ENCODE measurements around the gene ZNF611.
"Not testable (repeated sequence)": the region's sequence is repeated elsewhere in the genome, so short reads cannot be mapped to it uniquely, and the experiment has no call there.

Gene ZNF611

GRCh38 chr19:52734893-52735661, at the start of gene ZNF611:
ZNF611 (minus strand) TSS chr19:52735044; CDS start chr19:52715894, 19,150 bp downstream.
- H3K4me3 ChIP-seq (replicated peaks; ENCODE audit: low read depth, low read length), result peak within 1 kb of the TSS; percentile 79
- TF ChIP-seq, protein P1, sequence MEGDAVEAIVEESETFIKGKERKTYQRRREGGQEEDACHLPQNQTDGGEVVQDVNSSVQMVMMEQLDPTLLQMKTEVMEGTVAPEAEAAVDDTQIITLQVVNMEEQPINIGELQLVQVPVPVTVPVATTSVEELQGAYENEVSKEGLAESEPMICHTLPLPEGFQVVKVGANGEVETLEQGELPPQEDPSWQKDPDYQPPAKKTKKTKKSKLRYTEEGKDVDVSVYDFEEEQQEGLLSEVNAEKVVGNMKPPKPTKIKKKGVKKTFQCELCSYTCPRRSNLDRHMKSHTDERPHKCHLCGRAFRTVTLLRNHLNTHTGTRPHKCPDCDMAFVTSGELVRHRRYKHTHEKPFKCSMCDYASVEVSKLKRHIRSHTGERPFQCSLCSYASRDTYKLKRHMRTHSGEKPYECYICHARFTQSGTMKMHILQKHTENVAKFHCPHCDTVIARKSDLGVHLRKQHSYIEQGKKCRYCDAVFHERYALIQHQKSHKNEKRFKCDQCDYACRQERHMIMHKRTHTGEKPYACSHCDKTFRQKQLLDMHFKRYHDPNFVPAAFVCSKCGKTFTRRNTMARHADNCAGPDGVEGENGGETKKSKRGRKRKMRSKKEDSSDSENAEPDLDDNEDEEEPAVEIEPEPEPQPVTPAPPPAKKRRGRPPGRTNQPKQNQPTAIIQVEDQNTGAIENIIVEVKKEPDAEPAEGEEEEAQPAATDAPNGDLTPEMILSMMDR (IDR thresholded peaks at IDR 0.05; ENCODE audit: low read depth, low read length, missing control alignments), result peak; percentile 68

DNA sequence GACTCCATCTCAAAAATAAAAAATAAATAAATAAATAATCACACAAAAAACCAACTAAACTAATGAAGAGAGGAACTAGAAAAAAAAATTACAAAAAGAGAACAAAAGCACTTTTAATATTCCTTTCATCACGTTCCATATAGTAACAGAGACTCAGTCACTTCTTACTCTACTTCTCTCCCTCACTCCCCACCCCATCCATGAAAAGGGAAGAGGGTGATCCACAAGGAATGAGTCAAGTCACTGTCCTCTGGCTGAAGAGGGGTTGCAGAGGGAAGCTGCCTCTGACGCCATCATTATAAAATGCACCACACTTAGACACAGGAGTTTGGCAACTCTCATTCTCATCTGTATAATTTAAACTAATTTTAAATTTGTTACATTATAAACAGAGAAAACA, 48.0 kb upstream of the ZNF611 start:
- not testable (repeated sequence) for H3K4me3 ChIP-seq (replicated peaks; ENCODE audit: low read depth, low read length); DNase-seq (ENCODE audit: extremely low read depth, low read depth)

More at GRCh38 chr19:52734893-52735661, at the start of gene ZNF611:
- peak; percentile 57 for DNase-seq (ENCODE audit: extremely low read depth, low read depth)

GRCh38 chr19:52778811-52779210, 44.0 kb upstream of the ZNF611 start:
- TF ChIP-seq, protein P1 (IDR thresholded peaks at IDR 0.05; ENCODE audit: low read depth, low read length, missing control alignments), result no peak
- no peak overlapping the region for H3K4me3 ChIP-seq (replicated peaks; ENCODE audit: low read depth, low read length)
- no peak for DNase-seq (ENCODE audit: extremely low read depth, low read depth)

GRCh38 chr19:52756447-52756846, 21.6 kb upstream of the ZNF611 start:
- not testable (repeated sequence) for H3K4me3 ChIP-seq (replicated peaks; ENCODE audit: low read depth, low read length); DNase-seq (ENCODE audit: extremely low read depth, low read depth)

DNA sequence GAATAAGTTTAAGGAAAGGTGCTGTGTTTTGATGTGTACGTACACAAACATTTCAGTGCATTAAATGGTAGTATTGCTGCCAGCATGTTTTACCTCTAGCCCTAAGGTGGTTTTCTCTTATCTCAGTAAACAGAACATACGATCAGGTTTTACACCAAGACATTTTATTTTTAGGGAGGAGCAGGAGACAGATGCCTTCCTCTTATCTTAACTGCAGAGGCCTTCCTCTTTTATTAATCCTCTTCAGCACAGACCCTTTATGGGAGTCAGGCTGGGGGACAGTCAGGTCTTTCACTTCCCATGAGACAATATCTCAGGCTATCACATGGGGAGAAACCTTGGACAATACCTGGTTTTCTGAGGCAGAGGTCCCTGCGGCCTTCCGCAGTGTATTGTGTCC, 14.9 kb upstream of the ZNF611 start:
- no peak overlapping the region for H3K4me3 ChIP-seq (replicated peaks; ENCODE audit: low read depth, low read length)
- no peak for DNase-seq (ENCODE audit: extremely low read depth, low read depth)
- TF ChIP-seq, protein P1 (IDR thresholded peaks at IDR 0.05; ENCODE audit: low read depth, low read length, missing control alignments), result no peak

GRCh38 chr19:52748336-52748950, 13.6 kb upstream of the ZNF611 start:
- no peak for DNase-seq (ENCODE audit: extremely low read depth, low read depth)
- no peak overlapping the region for H3K4me3 ChIP-seq (replicated peaks; ENCODE audit: low read depth, low read length)
- TF ChIP-seq, protein P1 (IDR thresholded peaks at IDR 0.05; ENCODE audit: low read depth, low read length, missing control alignments), result no peak

GRCh38 chr19:52745919-52746318, 11.1 kb upstream of the ZNF611 start:
- not testable (repeated sequence) for H3K4me3 ChIP-seq (replicated peaks; ENCODE audit: low read depth, low read length); DNase-seq (ENCODE audit: extremely low read depth, low read depth)

GRCh38 chr19:52743091-52743490, 8.2 kb upstream of the ZNF611 start:
- TF ChIP-seq, protein P1 (IDR thresholded peaks at IDR 0.05; ENCODE audit: low read depth, low read length, missing control alignments), result no peak
- DNase-seq (ENCODE audit: extremely low read depth, low read depth), result no peak
- no peak overlapping the region for H3K4me3 ChIP-seq (replicated peaks; ENCODE audit: low read depth, low read length)

Data from HFF-Myc (cell line).